HepG2 (cell line): ENCODE measurements around the gene TENM3. TPM values are rescaled to one million over a fixed set of nuclear protein-coding genes. Genes with fewer than 3 reads are reported as not detected.

Source experiments
- ATAC-seq: fragments of 200-7000 bp; cut with Tn5 transposase; 3 replicates; pipeline ENCODE4 v1.9.1; 2020; ENCODE audit warnings: mild to moderate bottlenecking, moderate library complexity
- BruUV-seq: library from RNA; stranded (reverse); fragments of 400-500 nt; replicated peaks from 2 replicates; lab custom pipeline; 2021; lab: Mats Ljungman, UMichigan
- CTCF ChIA-PET: fragments of 300-600 bp; formaldehyde crosslinking; extraction: SDS; loops from one replicate; lab custom pipeline; 2021; ENCODE audit warnings: low total read pairs, inconsistent platforms, low intra/inter-chr PET ratio; lab: Yijun Ruan, JAX
- POLR2A ChIA-PET: fragments of 350-600 bp; sonication (Branson Sonifier 250); formaldehyde crosslinking; loops from one replicate; lab custom pipeline; 2020; ENCODE audit warnings: antibody characterized with exemption, inconsistent platforms; lab: Yijun Ruan, JAX
- DNase-seq: peaks from one replicate; pipeline ENCODE4 v3.0.0-alpha.2; 2015; ENCODE audit warnings: low spot score
- FAIRE-seq: peaks from 3 replicates; lab custom pipeline; 2011; peaks lifted over from hg19 to GRCh38; lab: Jason Lieb, UNC
- H2AFZ ChIP-seq: one replicate; pipeline ENCODE4 v1.6.1; 2011; ENCODE audit warnings: low read length, inconsistent platforms
- H3K27ac ChIP-seq: fragments of 300-600 bp; 3 replicates; pipeline ENCODE4 v1.8.0; 2011; ENCODE audit warnings: mixed run types, mild to moderate bottlenecking, mixed read lengths, low read length, inconsistent platforms; ENCODE audit not compliant: insufficient read depth; ENCODE audit errors: extremely low read length
- H3K27me3 ChIP-seq, 2 experiments: fragments of 200-600 bp in 1 of 2; 2 replicates in 1 of 2; 3 replicates in 1 of 2; pipeline versions ENCODE4 v1.6.0 to v1.8.0; 2011; ENCODE audit warnings: low read length in 2 of 2, mild to moderate bottlenecking in 2 of 2, moderate library complexity in 2 of 2, inconsistent platforms in 1 of 2; ENCODE audit not compliant: insufficient read depth in 2 of 2, control insufficient read depth in 1 of 2
- H3K36me3 ChIP-seq, 2 experiments: fragments of 200-600 bp in 1 of 2; replicated peaks in 1 of 2; 2 replicates in 1 of 2; 3 replicates in 1 of 2; pipeline versions ENCODE4 v1.5.1 to v1.8.0; 2011; ENCODE audit warnings: low read length in 2 of 2, inconsistent platforms in 1 of 2; ENCODE audit not compliant: insufficient read depth in 2 of 2, control insufficient read depth in 1 of 2
- H3K4me1 ChIP-seq: 2 replicates; pipeline ENCODE4 v1.5.1; 2012; ENCODE audit warnings: low read length, inconsistent platforms; ENCODE audit not compliant: insufficient read depth
- H3K4me2 ChIP-seq: 2 replicates; pipeline ENCODE4 v1.6.0; 2011; ENCODE audit warnings: low read depth, low read length, inconsistent platforms
- H3K4me3 ChIP-seq, 3 experiments: fragments of 200-600 bp in 1 of 3; sonication (generic), shearing (Covaris generic) in 1 of 3; replicated peaks in 1 of 3; 2 replicates each; pipeline ENCODE4 v1.5.1; 2011 to 2016; ENCODE audit warnings: low read length in 3 of 3, inconsistent platforms in 2 of 3, low read depth in 2 of 3, mild to moderate bottlenecking in 2 of 3, control low read depth in 1 of 3, mixed read lengths in 1 of 3; ENCODE audit not compliant: insufficient read depth in 1 of 3
- H3K79me2 ChIP-seq: one replicate; pipeline ENCODE4 v1.6.1; 2011; ENCODE audit warnings: low read length, inconsistent platforms; ENCODE audit not compliant: insufficient read depth
- H3K9ac ChIP-seq: 2 replicates; pipeline ENCODE4 v1.6.0; 2011; ENCODE audit warnings: mild to moderate bottlenecking, low read depth, low read length, inconsistent platforms; ENCODE audit not compliant: insufficient read depth
- H3K9me3 ChIP-seq: 2 replicates; pipeline ENCODE4 v1.5.1; 2012; ENCODE audit warnings: mild to moderate bottlenecking, low read length
- H4K20me1 ChIP-seq: 2 replicates; pipeline ENCODE4 v1.6.0; 2011; ENCODE audit warnings: inconsistent platforms, mild to moderate bottlenecking, low read length, moderate library complexity; ENCODE audit not compliant: insufficient read depth
- NFIC ChIP-seq: IDR thresholded peaks from 2 replicates; pipeline ENCODE4 v1.6.1; 2012; ENCODE audit warnings: mild to moderate bottlenecking, low read length, inconsistent platforms
- TRIM22 ChIP-seq: fragments of 450-650 bp; IDR thresholded peaks from 2 replicates; pipeline ENCODE4 v1.6.1; 2017
- ZMYM3 ChIP-seq: sonication (generic); formaldehyde crosslinking; IDR thresholded peaks from 2 replicates; pipeline ENCODE4 v1.5.1; 2020; ENCODE audit warnings: mild to moderate bottlenecking, missing genetic modification reagents
- ZNF20 ChIP-seq: sonication (generic); formaldehyde crosslinking; IDR thresholded peaks from 2 replicates; pipeline ENCODE4 v1.4.0; 2020; ENCODE audit warnings: mild to moderate bottlenecking, moderate library complexity, missing genetic modification reagents
- ZNF296 ChIP-seq: sonication (generic); formaldehyde crosslinking; conservative IDR thresholded peaks from 2 replicates; pipeline ENCODE4 v1.5.0; 2020; ENCODE audit warnings: mild to moderate bottlenecking, missing genetic modification reagents
- ZNF451 ChIP-seq: sonication (generic); formaldehyde crosslinking; IDR thresholded peaks from 2 replicates; pipeline ENCODE4 v1.5.0; 2020; ENCODE audit warnings: mild to moderate bottlenecking, missing genetic modification reagents
- ZNF598 ChIP-seq: sonication (generic); formaldehyde crosslinking; IDR thresholded peaks from 2 replicates; pipeline ENCODE4 v1.5.1; 2020; ENCODE audit warnings: mild to moderate bottlenecking, missing genetic modification reagents, borderline replicate concordance
- ZNF777 ChIP-seq: sonication (generic); formaldehyde crosslinking; IDR thresholded peaks from 2 replicates; pipeline ENCODE4 v1.4.0; 2020; ENCODE audit warnings: missing genetic modification reagents
- ZSCAN22 ChIP-seq: sonication (generic); formaldehyde crosslinking; IDR thresholded peaks from 2 replicates; pipeline ENCODE4 v1.4.0; 2020; ENCODE audit warnings: mild to moderate bottlenecking, missing genetic modification reagents
- WGBS: methylation state at CpG from one replicate; pipeline ENCODE4 v1.1.6; 2017; ENCODE audit warnings: low lambda C conversion rate; 5-methylcytosine and 5-hydroxymethylcytosine counted together
- in situ Hi-C: cut with HindIII; loops from 2 replicates; pipeline ENCODE4 v1.10.0; 2017; ENCODE audit warnings: low pct_unique_long_range_greater_than_20kb; ENCODE audit not compliant: extremely low pct_ligation_motif_present
- intact Hi-C: fragments of 100-400 bp; cut with micrococcal nuclease; formaldehyde crosslinking; loops from one replicate; pipeline ENCODE4 v1.10.0; 2022; ENCODE audit not compliant: unreplicated experiment
- polyA plus RNA-seq, 8 experiments: library from polyadenylated mRNA; depleted of rRNA in 3 of 8; stranded (reverse) in 7 of 8; unstranded in 1 of 8; fragments of >200 nt; fragmentation: Illumina TruSeq in 4 of 8; extraction: Trizol in 4 of 8; gene quantifications; 2 replicates each; pipeline versions ENCODE4 v1.2.1 to v1.2.3, GENCODE V29; 2011 to 2016; ENCODE audit warnings: low read depth in 4 of 8, missing spikeins in 1 of 8, mixed read lengths in 1 of 8; ENCODE audit not compliant: insufficient read depth in 1 of 8
- total RNA-seq, 5 experiments: library from RNA; depleted of rRNA; stranded (reverse); fragments of >200 nt; fragmentation: Illumina TruSeq; extraction: Trizol; gene quantifications; 2 replicates each; pipeline ENCODE4 v1.2.3, GENCODE V29; 2016; ENCODE audit warnings: low read depth in 1 of 5

The TENM3 gene
- total and polyA plus RNA-seq, 2 of the 13 experiments (the other 11 are each of a cell fraction or from before 2014, with no cell fraction given): 0.04 TPM; not detected in 1

- Histone ChIP-seq H3K27me3 (0 out of 5 replicates have a peak, but pooled peaks cover 0 to 2% of the 10 kb centered on the region in 2 experiments), H2AFZ (no peak overlapping the region), H3K4me1 (no peaks in the 10 kb centered on the region), H3K9ac (no peak overlapping the region), H4K20me1 (no peaks in the 10 kb centered on the region), H3K27ac (no peak overlapping the region), H3K36me3 (no peaks in the 10 kb centered on the region)
- 47% methylated on average over 9 of the region's 9 CpGs for WGBS
- intact Hi-C loops (no loop called here), in situ Hi-C loops (loop anchor here (5.0 to 25.0 kb wide), 3 partner anchors 117 to 1243 kb away; no protein-coding TSS in a partner anchor)
- no peak for DNase-seq
- TF ChIP-seq ZNF598 (CRISPR knock-in tag): no peak
- no peak for TF ChIP-seq ZNF777 (CRISPR knock-in tag)
- TF ChIP-seq ZNF451 (CRISPR knock-in tag): no peak
- no peak for TF ChIP-seq ZSCAN22 (CRISPR knock-in tag)
- TF ChIP-seq, all 625 proteins: peak for 0
- ChIA-PET CTCF (interaction anchor here (2.3 kb wide), 1 partner anchor 327 kb away, joined by 17 read pairs; no protein-coding TSS in a partner anchor), POLR2A (no interaction called here)
- ATAC-seq (no peak), FAIRE-seq (no peak)
- Histone ChIP-seq H3K4me2 (no peak overlapping the region), H3K9me3 (no peaks in the 10 kb centered on the region), H3K4me3 (no peak overlapping the region), H3K79me2 (no peaks in the 10 kb centered on the region)
- BruUV-seq: no TSS peak
Measured at GRCh38 chr4:182805321-182805720, 562.1 kb downstream of the TENM3 start.

- 0 out of 5 replicates have a peak, but pooled peaks cover 0 to 2% of the 10 kb centered on the region in 2 experiments for H3K27me3 ChIP-seq
- H3K9me3 ChIP-seq: no peaks in the 10 kb centered on the region
- no peak for DNase-seq
- in situ Hi-C loops: loop anchor here (5.0 to 25.0 kb wide), 3 partner anchors 117 to 1243 kb away; no protein-coding TSS in a partner anchor
- H3K27ac ChIP-seq: no peak overlapping the region
- no peaks in the 10 kb centered on the region for H3K36me3 ChIP-seq
- no peaks in the 10 kb centered on the region for H3K4me1 ChIP-seq
- H4K20me1 ChIP-seq: no peaks in the 10 kb centered on the region
- ATAC-seq: no peak
- no peak for TF ChIP-seq ZMYM3 (CRISPR knock-in tag)
- TF ChIP-seq NFIC: no peak
- TF ChIP-seq TRIM22: no peak
- no peak for TF ChIP-seq ZNF20 (CRISPR knock-in tag)
- no peak for TF ChIP-seq ZNF296 (CRISPR knock-in tag)
- TF ChIP-seq, all 625 proteins: peak for 0
- no peak overlapping the region for H2AFZ ChIP-seq
- no peaks in the 10 kb centered on the region for H3K79me2 ChIP-seq
- H3K4me3 ChIP-seq: no peak overlapping the region
- H3K4me2 ChIP-seq: no peak overlapping the region
- FAIRE-seq: no peak
- intact Hi-C loops: loop anchor here (1.0 kb wide), 2 partner anchors 120 to 327 kb away; no protein-coding TSS in a partner anchor
- no TSS peak for BruUV-seq
- no peak overlapping the region for H3K9ac ChIP-seq
- 50% methylated on average over 13 of the region's 13 CpGs for WGBS
- ChIA-PET CTCF (interaction anchor here (1.2 to 2.3 kb wide), 3 partner anchors 119 to 1662 kb away, joined by 4 to 17 read pairs (median 8); no protein-coding TSS in a partner anchor), POLR2A (no interaction called here)
Measured at GRCh38 chr4:182805750-182806149, 562.5 kb downstream of the TENM3 start.
